GM13977 (cell line): ENCODE results near the gene RASGRP1.

ENCODE experiments used
- DNase-seq: peaks from one replicate; pipeline ENCODE4 v3.0.0; 2012; ENCODE audit warnings: low spot score
- in situ Hi-C: fragments of 300-500 bp; cut with MboI; formaldehyde crosslinking; loops from one replicate; pipeline ENCODE4 v1.12.0; 2022; ENCODE audit warnings: low sequenced_read_pairs, low pct_unique_long_range_greater_than_20kb, mixed read lengths, inconsistent platforms; ENCODE audit not compliant: unreplicated experiment
- TF ChIP-seq, protein P1 (sequence below): IDR thresholded peaks from 2 replicates; pipeline ENCODE4 v1.5.1; 2012; ENCODE audit warnings: mild to moderate bottlenecking, control low read depth; ENCODE audit not compliant: insufficient read depth; ENCODE audit errors: extremely low read depth, missing control alignments

Gene RASGRP1

DNA sequence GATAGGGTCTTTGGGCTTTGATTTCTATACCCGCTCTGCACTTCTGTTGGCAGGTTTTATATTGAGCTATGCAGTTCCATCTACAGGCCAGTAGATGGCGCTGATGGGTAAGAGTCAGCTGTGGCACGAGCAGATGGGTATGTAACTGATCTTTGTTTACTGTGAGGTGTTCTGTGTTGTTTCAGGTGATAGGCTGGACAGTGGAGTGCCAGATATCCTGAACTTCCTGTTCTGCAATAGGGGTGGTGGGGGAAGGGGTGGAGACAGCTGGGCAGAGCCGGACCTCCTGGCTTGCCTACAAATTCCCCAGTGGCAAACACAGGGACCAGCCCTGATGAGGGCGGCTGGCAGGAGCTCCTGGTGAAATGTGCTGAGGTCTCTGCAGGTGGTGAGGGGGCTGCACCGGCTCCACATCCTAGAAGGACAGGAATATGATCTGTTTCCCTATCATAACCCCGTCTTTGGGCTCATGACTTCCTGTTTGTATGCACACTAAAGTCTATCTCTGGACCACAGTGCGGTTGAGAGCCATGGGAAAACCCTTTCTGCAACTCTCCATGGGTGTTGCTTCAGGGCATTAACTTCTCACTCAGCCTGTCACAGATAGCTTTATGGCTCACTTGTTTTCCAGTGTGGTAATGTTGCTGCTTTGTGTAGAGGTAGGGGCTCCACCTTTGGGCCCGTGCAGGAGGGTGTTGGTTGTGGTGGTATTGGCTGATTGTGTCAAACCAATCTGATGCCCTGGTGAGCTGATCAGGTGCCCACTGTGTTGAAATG lies 124.1 kb downstream of the RASGRP1 start:
- peak; percentile 37 for DNase-seq
- in situ Hi-C loops, result loop anchor here (10.0 kb wide), 1 partner anchor 254 kb away; no protein-coding TSS in a partner anchor
- TF ChIP-seq, protein P1, sequence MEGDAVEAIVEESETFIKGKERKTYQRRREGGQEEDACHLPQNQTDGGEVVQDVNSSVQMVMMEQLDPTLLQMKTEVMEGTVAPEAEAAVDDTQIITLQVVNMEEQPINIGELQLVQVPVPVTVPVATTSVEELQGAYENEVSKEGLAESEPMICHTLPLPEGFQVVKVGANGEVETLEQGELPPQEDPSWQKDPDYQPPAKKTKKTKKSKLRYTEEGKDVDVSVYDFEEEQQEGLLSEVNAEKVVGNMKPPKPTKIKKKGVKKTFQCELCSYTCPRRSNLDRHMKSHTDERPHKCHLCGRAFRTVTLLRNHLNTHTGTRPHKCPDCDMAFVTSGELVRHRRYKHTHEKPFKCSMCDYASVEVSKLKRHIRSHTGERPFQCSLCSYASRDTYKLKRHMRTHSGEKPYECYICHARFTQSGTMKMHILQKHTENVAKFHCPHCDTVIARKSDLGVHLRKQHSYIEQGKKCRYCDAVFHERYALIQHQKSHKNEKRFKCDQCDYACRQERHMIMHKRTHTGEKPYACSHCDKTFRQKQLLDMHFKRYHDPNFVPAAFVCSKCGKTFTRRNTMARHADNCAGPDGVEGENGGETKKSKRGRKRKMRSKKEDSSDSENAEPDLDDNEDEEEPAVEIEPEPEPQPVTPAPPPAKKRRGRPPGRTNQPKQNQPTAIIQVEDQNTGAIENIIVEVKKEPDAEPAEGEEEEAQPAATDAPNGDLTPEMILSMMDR, result peak; percentile 87
